Measurements from ENCODE around the gene ZNF324. TPM values are rescaled to one million over a fixed set of nuclear protein-coding genes. Genes with fewer than 3 reads are reported as not detected.

ZNF324 gene
- total and polyA plus RNA-seq, 2 of the 13 experiments (the other 11 are each of a cell fraction or from before 2014, with no cell fraction given), result 1.1 to 4.7 TPM

DNA sequence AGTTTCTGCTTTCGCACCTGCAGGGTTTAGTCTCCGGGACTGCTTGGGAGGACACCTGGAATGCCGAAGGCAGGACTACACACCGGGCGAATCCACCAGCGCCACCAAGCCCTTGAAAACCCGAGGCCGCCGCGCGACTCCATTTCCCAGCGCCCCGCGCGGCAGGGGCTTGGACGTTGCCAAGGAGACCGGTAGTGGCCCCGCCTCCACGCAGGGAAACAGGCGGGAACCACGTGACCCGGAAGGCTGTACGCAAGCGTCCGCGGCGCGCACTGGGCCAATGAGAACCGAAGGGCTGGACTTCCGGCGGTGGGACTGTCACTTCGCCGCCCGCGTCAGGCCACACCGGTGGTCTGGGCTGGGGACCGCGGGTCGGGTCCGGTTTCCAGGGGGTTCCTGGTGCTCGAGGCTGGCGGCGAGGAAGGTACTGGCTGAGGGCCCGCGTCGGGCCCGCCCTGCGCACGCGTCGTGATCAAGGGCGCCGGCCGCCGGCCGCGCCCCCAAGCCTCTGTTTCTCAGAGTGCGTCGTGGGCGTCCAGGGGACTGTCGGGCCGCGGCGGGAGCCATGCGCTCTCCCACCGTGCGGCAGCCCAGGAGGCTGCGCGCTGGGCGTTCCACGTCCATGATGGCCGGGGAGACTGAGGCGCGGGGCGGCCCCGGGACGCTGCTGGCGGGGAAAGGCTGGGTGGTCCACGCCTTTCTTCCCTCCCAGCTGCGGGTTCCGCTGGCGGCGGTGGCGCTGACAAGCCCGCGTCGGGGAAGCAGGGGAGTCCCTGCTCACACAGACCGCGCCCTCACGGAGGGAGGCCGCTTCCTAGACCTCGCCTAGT is at the start of gene ZNF324 (continued):
- TF ChIP-seq, protein P1, sequence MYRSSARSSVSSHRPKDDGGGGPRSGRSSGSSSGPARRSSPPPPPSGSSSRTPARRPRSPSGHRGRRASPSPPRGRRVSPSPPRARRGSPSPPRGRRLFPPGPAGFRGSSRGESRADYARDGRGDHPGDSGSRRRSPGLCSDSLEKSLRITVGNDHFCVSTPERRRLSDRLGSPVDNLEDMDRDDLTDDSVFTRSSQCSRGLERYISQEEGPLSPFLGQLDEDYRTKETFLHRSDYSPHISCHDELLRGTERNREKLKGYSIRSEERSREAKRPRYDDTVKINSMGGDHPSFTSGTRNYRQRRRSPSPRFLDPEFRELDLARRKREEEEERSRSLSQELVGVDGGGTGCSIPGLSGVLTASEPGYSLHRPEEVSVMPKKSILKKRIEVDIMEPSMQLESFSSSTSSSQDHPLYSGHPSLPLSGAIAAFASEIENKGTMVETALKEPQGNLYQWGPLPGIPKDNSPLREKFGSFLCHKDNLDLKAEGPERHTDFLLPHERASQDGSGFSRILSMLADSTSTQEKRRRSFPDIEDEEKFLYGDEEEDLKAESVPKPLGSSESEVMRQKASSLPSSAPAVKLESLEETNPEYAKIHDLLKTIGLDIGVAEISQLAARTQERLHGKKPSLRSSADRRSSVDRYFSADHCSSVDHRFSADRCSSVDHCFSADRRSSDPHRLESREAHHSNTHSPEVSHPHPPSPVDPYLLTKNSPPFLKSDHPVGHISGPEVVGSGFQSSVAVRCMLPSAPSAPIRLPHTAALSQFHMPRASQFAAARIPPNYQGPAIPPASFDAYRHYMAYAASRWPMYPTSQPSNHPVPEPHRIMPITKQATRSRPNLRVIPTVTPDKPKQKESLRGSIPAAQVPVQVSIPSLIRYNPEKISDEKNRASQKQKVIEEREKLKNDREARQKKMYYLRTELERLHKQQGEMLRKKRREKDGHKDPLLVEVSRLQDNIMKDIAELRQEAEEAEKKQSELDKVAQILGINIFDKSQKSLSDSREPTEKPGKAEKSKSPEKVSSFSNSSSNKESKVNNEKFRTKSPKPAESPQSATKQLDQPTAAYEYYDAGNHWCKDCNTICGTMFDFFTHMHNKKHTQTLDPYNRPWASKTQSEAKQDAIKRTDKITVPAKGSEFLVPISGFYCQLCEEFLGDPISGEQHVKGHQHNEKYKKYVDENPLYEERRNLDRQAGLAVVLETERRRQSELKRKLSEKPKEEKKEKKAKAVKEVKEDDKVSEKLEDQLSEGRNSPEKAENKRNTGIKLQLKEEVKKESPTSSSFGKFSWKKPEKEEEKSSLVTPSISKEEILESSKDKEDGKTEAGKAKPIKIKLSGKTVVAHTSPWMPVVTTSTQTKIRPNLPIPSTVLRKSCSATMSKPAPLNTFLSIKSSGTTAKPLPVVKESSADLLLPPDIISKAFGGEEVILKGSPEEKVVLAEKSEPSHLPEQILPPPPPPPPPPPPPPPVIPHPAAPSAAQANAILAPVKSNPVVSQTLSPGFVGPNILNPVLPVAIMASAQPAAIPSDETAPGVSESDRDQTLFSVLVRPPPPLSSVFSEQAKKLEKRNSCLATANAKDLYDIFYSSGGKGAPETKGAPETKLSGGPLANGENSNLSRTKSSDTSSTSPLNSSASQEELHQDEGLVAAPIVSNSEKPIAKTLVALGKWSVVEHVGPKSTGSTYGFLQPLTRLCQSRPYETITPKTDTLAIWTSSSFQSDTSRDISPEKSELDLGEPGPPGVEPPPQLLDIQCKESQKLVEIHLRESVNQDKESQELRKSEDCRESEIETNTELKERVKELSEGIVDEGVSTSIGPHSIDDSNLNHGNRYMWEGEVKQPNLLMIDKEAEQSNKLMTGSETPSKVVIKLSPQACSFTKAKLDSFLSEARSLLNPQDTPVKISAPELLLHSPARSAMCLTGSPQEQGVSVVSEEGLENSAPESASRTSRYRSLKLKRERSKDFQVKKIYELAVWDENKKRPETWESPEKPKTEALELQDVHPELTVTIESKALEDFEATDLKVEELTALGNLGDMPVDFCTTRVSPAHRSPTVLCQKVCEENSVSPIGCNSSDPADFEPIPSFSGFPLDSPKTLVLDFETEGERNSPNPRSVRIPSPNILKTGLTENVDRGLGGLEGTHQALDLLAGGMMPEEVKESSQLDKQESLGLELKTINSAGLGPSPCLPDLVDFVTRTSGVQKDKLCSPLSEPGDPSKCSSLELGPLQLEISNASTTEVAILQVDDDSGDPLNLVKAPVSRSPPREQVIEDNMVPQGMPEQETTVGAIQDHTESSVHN (CRISPR knock-in tag; IDR thresholded peaks at IDR 0.05), result no peak
- TF ChIP-seq, protein P2, sequence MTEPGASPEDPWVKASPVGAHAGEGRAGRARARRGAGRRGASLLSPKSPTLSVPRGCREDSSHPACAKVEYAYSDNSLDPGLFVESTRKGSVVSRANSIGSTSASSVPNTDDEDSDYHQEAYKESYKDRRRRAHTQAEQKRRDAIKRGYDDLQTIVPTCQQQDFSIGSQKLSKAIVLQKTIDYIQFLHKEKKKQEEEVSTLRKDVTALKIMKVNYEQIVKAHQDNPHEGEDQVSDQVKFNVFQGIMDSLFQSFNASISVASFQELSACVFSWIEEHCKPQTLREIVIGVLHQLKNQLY (CRISPR knock-in tag; IDR thresholded peaks at IDR 0.05), result peak; percentile 46; the same call in 1 of the 2 replicates
- TF ChIP-seq ZNF383 (CRISPR knock-in tag; IDR thresholded peaks at IDR 0.05; ENCODE audit: borderline replicate concordance), result no peak
- no peak for TF ChIP-seq ZNF773 (CRISPR knock-in tag; IDR thresholded peaks at IDR 0.05; ENCODE audit: borderline replicate concordance)
- peak; percentile 36; the same call in 1 of the 2 replicates for TF ChIP-seq ELF3 (CRISPR knock-in tag; IDR thresholded peaks at IDR 0.05)
- TF ChIP-seq, protein P3, sequence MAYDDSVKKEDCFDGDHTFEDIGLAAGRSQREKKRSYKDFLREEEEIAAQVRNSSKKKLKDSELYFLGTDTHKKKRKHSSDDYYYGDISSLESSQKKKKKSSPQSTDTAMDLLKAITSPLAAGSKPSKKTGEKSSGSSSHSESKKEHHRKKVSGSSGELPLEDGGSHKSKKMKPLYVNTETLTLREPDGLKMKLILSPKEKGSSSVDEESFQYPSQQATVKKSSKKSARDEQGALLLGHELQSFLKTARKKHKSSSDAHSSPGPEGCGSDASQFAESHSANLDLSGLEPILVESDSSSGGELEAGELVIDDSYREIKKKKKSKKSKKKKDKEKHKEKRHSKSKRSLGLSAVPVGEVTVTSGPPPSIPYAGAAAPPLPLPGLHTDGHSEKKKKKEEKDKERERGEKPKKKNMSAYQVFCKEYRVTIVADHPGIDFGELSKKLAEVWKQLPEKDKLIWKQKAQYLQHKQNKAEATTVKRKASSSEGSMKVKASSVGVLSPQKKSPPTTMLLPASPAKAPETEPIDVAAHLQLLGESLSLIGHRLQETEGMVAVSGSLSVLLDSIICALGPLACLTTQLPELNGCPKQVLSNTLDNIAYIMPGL (CRISPR knock-in tag; IDR thresholded peaks at IDR 0.05; ENCODE audit: borderline replicate concordance in 1 of 2, low read depth in 1 of 2), result peak; percentile 21 to 31; a peak in 1 of 4 replicates
- no peak for TF ChIP-seq CEBPG (CRISPR knock-in tag; IDR thresholded peaks at IDR 0.05)
- no peak for TF ChIP-seq SSRP1 (CRISPR knock-in tag; IDR thresholded peaks at IDR 0.05)
- no peak for TF ChIP-seq ZBTB21 (CRISPR knock-in tag; IDR thresholded peaks at IDR 0.05)
- TF ChIP-seq, protein P4, sequence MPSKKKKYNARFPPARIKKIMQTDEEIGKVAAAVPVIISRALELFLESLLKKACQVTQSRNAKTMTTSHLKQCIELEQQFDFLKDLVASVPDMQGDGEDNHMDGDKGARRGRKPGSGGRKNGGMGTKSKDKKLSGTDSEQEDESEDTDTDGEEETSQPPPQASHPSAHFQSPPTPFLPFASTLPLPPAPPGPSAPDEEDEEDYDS (CRISPR knock-in tag; IDR thresholded peaks at IDR 0.05), result peak; percentile 73
- TF ChIP-seq, protein P5, sequence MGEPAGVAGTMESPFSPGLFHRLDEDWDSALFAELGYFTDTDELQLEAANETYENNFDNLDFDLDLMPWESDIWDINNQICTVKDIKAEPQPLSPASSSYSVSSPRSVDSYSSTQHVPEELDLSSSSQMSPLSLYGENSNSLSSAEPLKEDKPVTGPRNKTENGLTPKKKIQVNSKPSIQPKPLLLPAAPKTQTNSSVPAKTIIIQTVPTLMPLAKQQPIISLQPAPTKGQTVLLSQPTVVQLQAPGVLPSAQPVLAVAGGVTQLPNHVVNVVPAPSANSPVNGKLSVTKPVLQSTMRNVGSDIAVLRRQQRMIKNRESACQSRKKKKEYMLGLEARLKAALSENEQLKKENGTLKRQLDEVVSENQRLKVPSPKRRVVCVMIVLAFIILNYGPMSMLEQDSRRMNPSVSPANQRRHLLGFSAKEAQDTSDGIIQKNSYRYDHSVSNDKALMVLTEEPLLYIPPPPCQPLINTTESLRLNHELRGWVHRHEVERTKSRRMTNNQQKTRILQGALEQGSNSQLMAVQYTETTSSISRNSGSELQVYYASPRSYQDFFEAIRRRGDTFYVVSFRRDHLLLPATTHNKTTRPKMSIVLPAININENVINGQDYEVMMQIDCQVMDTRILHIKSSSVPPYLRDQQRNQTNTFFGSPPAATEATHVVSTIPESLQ (CRISPR knock-in tag; conservative IDR thresholded peaks at IDR 0.05), result no peak
- TF ChIP-seq ZNF17 (CRISPR knock-in tag; IDR thresholded peaks at IDR 0.05), result no peak
- TF ChIP-seq ZNF451 (CRISPR knock-in tag; IDR thresholded peaks at IDR 0.05), result no peak; the same call in 1 of the 2 replicates
- no peak for TF ChIP-seq ADNP (CRISPR knock-in tag; IDR thresholded peaks at IDR 0.05)
- no peak for TF ChIP-seq PAF1 (CRISPR knock-in tag; IDR thresholded peaks at IDR 0.05)
